ENCODE results near the gene EPOP.

EPOP gene

DNA sequence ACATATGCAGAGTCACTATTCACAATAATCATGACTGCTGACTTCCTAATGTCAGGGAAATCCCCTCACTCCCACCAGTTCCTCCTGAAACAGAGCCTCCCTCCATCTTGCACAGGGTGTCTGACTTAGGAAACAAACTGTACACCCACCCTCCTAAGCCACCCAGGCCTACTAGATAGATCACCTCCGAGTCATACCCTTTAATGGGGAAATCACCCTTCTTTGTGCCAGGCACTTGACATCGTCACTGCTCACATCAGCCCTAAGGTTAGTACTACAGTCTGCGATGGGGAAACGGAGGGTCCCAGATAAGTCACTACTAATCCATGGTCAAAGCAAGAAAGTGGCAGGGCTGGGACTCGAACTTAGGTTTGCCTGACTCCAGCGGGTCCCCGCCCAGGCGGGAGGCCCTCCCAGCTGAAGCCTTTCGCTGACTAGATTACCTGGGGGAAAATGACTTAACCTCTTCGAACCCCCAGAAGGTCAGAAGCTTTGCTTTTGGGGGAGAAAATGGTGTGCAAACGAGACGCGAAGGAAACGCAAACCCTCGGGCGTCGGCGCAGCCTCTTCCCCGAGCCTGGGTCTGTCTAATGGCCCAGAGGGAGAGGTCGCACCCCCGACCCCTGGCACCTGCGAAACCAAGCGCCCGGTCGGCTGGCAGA, 26.9 kb upstream of the EPOP start:
- DNase-seq (ENCODE audit: low read depth), result no peak
- peak overlapping the region; percentile 59 for H3K4me3 ChIP-seq (ENCODE audit: low read depth, low read length)
- TF ChIP-seq, protein P1, sequence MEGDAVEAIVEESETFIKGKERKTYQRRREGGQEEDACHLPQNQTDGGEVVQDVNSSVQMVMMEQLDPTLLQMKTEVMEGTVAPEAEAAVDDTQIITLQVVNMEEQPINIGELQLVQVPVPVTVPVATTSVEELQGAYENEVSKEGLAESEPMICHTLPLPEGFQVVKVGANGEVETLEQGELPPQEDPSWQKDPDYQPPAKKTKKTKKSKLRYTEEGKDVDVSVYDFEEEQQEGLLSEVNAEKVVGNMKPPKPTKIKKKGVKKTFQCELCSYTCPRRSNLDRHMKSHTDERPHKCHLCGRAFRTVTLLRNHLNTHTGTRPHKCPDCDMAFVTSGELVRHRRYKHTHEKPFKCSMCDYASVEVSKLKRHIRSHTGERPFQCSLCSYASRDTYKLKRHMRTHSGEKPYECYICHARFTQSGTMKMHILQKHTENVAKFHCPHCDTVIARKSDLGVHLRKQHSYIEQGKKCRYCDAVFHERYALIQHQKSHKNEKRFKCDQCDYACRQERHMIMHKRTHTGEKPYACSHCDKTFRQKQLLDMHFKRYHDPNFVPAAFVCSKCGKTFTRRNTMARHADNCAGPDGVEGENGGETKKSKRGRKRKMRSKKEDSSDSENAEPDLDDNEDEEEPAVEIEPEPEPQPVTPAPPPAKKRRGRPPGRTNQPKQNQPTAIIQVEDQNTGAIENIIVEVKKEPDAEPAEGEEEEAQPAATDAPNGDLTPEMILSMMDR (IDR thresholded peaks at IDR 0.05; ENCODE audit: control insufficient read depth, extremely low read depth, insufficient read depth), result no peak

DNA sequence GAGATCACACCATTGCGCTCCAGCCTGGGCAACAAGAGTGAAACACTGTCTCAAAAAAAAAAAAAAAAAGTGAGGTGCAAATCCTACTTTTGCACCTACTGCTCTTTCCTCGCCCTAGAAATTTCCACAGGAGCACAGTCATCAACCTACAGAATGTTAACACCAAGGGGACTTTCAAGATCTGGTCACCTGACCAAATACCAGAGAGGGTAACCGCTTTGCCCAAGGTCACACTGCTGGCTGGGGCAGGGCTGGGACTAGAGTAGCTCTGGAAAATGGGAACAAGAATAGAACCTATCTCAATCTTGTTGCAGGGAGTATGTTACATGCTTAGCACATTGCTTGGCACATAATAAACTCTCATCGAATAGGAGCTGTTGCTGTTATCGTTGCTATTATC, 24.0 kb upstream of the EPOP start:
- DNase-seq (ENCODE audit: low read depth), result no peak
- H3K4me3 ChIP-seq (ENCODE audit: low read depth, low read length), result no peak overlapping the region
- TF ChIP-seq, protein P1 (IDR thresholded peaks at IDR 0.05; ENCODE audit: control insufficient read depth, extremely low read depth, insufficient read depth), result no peak

DNA sequence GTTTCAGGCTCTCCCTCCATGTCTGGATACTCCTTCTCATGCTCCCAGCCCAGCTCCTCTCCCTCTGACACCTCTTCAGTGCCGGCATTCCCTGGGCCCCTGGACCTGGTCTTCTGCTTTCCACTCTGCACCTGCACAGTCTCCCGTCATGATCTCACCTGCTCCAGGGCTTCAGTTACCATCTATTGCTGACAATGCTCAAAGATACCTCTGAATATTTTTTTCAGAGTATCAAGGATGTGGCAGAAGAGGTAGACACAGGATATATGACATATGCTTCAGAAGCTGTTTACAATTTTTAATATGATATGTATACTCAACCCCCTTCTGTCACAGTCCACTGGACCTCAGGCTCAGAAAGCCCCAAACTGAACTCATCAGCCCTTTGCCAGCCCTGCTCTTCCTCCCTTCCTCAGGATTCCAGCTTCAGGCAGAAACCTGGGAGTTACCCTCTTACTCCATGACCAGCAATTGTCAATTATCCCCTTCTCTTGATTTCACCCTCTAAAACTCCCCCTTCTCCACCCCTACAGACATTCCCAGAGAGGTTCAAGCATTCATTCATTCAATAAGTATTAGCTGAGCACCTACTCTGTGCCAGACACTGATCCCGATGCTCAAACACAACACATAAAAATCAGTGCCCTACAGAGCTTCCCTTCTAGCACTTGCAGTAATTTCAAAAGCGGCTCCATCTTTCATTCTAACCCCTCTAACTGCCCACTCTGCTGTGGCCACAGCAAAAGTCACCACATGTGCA, 22.5 kb upstream of the EPOP start:
- H3K4me3 ChIP-seq (ENCODE audit: low read depth, low read length), result no peak overlapping the region
- no peak for DNase-seq (ENCODE audit: low read depth)
- TF ChIP-seq, protein P1 (IDR thresholded peaks at IDR 0.05; ENCODE audit: control insufficient read depth, extremely low read depth, insufficient read depth), result no peak

DNA sequence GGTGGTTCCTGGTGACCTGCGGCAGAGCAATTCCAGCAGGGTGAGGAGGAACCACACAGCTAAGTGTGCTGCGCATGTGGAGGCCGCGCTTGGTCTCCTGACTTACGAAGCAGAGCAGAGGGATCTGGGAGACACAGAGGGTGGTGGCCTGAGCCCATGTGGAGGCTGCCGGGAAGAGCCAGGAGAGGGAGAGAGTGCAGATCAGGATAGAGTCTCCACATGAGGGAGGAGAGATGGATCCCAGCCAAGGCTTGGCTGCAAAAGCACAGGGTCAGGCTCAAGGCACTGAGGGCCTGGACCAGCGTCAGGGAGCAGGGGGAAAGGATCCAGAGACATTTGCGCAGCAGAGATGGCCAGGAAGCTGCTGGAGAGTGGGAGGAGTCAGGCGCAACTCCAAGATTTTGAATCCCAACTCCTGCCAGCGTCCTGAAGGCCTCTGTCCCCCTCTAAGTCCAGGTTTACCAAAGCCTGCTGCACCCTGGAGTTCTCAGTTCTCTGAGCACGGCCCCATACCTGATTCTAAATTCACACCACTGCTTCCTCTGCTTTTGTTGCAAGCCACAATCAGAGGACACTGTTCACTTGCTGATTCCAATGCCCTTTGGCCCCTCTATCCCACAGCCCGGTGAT, 19.1 kb upstream of the EPOP start:
- no peak overlapping the region for H3K4me3 ChIP-seq (ENCODE audit: low read depth, low read length)
- TF ChIP-seq, protein P1 (IDR thresholded peaks at IDR 0.05; ENCODE audit: control insufficient read depth, extremely low read depth, insufficient read depth), result no peak
- peak; percentile 82 for DNase-seq (ENCODE audit: low read depth)

DNA sequence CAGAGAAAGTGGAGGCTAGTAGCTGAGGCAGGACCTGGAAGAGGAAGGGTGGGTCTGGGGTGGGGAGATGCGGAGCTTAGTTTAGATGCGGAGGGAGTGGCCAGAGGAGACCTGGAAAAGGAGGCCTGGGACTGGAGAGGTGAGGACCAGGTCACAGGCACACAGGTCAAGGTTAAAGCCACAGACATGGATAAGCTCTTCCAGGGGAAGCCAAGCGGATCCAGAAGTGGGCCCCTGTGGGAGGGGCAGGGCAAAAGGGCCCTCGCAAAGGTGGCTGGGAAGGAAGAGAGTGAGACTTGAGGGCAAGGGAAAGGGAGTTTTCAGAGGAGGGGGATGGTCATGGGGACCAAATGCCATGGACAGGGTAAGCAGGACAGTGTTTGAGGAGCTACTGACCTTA, 16.4 kb upstream of the EPOP start:
- no peak overlapping the region for H3K4me3 ChIP-seq (ENCODE audit: low read depth, low read length)
- DNase-seq (ENCODE audit: low read depth), result no peak
- TF ChIP-seq, protein P1 (IDR thresholded peaks at IDR 0.05; ENCODE audit: control insufficient read depth, extremely low read depth, insufficient read depth), result no peak

DNA sequence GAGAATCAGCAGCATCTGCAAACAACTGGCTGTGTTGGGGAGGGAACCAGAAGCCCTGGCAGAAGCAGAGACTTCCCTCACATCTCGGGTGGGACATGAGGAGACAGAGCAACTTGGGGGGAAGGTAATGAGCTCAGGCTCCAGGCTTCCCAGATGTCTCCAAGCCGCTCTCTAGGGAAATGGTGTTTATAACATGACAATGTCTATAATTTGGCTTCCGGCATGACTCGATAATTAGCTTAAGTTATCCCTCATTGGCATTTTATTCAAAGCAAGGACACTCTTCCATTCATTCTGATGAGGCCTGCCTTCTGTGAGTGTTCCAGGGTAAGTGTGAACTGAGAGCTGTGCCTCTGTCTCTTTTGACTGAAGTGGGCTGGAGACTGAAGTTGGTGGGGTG, 15.6 kb upstream of the EPOP start:
- TF ChIP-seq, protein P1 (IDR thresholded peaks at IDR 0.05; ENCODE audit: control insufficient read depth, extremely low read depth, insufficient read depth), result no peak
- H3K4me3 ChIP-seq (ENCODE audit: low read depth, low read length), result no peak overlapping the region
- no peak for DNase-seq (ENCODE audit: low read depth)
